Measurements from ENCODE around the gene FMO5. TPM values are rescaled to one million over a fixed set of nuclear protein-coding genes. Genes with fewer than 3 reads are reported as not detected.
"Not testable (repeated sequence)": the region's sequence is repeated elsewhere in the genome, so short reads cannot be mapped to it uniquely, and the experiment has no call there.

FMO5 gene
- total RNA-seq, 2 donors from 2014 or later: 0.61 to 0.97 TPM

- Mint-ChIP-seq H3K4me3 (no peak overlapping the region), H3K27me3 (no peaks in the 10 kb centered on the region), H3K9me3 (no peaks in the 10 kb centered on the region), H3K27ac (no peak overlapping the region), H3K36me3 (ENCODE audit: low read depth) (peaks cover 88% of the 10 kb centered on the region), H3K4me1 (no peaks in the 10 kb centered on the region)
- ATAC-seq (replicated peaks): no peak
These were observed 62.1 kb downstream of the FMO5 start for GRCh38 chr1:147163019-147163418.

DNA sequence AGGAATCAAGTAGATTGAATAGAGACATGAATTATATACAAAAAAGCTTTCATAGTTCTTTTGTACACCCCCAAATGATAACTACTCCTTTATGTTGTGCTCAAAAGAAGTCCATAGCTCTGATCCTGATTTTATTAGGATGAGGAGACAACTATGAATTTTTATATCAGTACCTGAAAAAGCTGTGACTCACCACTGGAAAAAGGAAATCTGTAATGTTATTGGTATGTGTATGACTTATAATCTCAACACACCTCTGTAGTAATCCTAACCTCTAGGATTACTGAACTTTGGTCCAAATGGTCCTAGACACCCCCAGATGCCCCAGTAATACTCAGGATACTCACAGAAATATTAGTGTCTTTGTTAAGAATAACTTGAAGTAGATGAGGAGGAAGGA lies 63.0 kb downstream of the FMO5 start:
- Mint-ChIP-seq H3K27ac (peak overlapping the region; percentile 36), H3K27me3 (no peaks in the 10 kb centered on the region)

DNA sequence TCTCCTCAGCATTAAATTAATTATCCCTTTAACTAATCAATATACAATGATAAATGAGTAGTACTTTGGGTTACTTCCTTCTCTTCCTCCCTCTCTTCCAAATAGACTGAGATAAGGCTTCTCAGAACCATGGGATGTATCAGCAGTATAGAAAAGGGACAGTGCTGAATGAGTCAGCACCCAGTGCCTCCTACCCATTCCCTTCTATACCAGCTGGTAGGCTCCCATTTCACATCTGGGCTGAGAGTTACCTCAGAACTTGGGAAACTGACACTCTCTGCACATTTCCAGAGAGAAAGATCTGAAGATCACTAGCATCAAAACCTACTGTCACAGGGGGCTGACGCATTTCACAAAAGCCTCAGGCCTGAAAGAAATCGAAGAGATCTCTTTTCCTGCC lies 68.0 kb downstream of the FMO5 start:
- H3K4me3 Mint-ChIP-seq; ATAC-seq (replicated peaks); H3K4me1 Mint-ChIP-seq; H3K27me3 Mint-ChIP-seq; H3K9me3 Mint-ChIP-seq: not testable (repeated sequence)
- Mint-ChIP-seq H3K36me3 (ENCODE audit: low read depth) (peaks cover 82% of the 10 kb centered on the region), H3K27ac (peak overlapping the region; percentile 55)

More for the DNA sequence above, 63.0 kb downstream of the FMO5 start:
- H3K36me3 Mint-ChIP-seq (ENCODE audit: low read depth): peaks cover 95% of the 10 kb centered on the region
- no peak for ATAC-seq (replicated peaks)
- H3K9me3 Mint-ChIP-seq: no peaks in the 10 kb centered on the region
- no peaks in the 10 kb centered on the region for H3K4me1 Mint-ChIP-seq
- no peak overlapping the region for H3K4me3 Mint-ChIP-seq

- Mint-ChIP-seq H3K9me3 (no peaks in the 10 kb centered on the region), H3K27me3 (no peaks in the 10 kb centered on the region), H3K4me1 (no peaks in the 10 kb centered on the region), H3K4me3 (no peak overlapping the region), H3K36me3 (ENCODE audit: low read depth) (peaks cover 77% of the 10 kb centered on the region), H3K27ac (peak overlapping the region; percentile 55)
- no peak for ATAC-seq (replicated peaks)
These were observed 68.5 kb downstream of the FMO5 start for GRCh38 chr1:147156642-147157041.

GRCh38 chr1:147152772-147153171 lies 72.4 kb downstream of the FMO5 start:
- peaks cover 3% of the 10 kb centered on the region for H3K27me3 Mint-ChIP-seq
- no peak for ATAC-seq (replicated peaks)
- no peak overlapping the region for H3K4me3 Mint-ChIP-seq
- H3K36me3 Mint-ChIP-seq (ENCODE audit: low read depth): peaks cover 38% of the 10 kb centered on the region
- no peak overlapping the region for H3K27ac Mint-ChIP-seq
- H3K4me1 Mint-ChIP-seq: no peaks in the 10 kb centered on the region
- H3K9me3 Mint-ChIP-seq: no peaks in the 10 kb centered on the region

DNA sequence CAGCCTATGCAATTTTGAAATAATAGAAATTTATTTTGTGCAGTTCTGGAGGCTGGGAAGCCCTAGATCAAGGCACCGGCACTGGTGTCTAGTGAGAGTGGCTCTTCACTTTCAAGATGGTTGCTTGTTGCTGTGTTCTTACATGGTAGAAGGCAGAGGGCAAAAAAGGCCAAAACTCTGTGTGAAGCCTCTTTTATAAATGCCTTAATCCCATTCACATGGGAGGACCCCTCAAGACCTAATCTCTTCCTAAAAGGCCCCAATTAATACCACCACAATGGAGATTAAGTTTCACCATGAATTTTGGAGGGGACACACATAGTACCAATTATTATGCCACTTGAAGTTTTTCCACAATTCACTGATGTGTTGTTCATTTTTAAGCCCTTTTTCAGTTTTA lies 73.9 kb downstream of the FMO5 start:
- Mint-ChIP-seq H3K36me3 (ENCODE audit: low read depth) (peaks cover 23% of the 10 kb centered on the region), H3K4me3 (no peak overlapping the region), H3K27ac (no peak overlapping the region), H3K27me3 (peaks cover 3% of the 10 kb centered on the region), H3K4me1 (no peaks in the 10 kb centered on the region), H3K9me3 (no peaks in the 10 kb centered on the region)
- ATAC-seq (replicated peaks): no peak

- no peaks in the 10 kb centered on the region for H3K9me3 Mint-ChIP-seq
- H3K27me3 Mint-ChIP-seq: peaks cover 32% of the 10 kb centered on the region
- no peaks in the 10 kb centered on the region for H3K36me3 Mint-ChIP-seq (ENCODE audit: low read depth)
- H3K4me3 Mint-ChIP-seq: no peak overlapping the region
- ATAC-seq (replicated peaks): no peak
- H3K4me1 Mint-ChIP-seq: no peaks in the 10 kb centered on the region
- no peak overlapping the region for H3K27ac Mint-ChIP-seq
These were observed 82.3 kb downstream of the FMO5 start for GRCh38 chr1:147142886-147143285.

Other genes starting within 250 kb of the FMO5 start
- gene PRKAB2, start 52.9 kb downstream of the FMO5 start, total RNA-seq: 1 to 10 TPM; 2.7 to 6.5 TPM
- 10 to 100 TPM; 56.6 to 76.1 TPM for gene CHD1L, start 17.3 kb upstream of the FMO5 start, total RNA-seq

Measured in activated T-helper 17 cell treated with anti-CD3 and anti-CD28 coated beads, Interleukin-2, amount 50 U/mL, for 72 hours (primary cell).